Stromal cell of bone marrow (primary cell): Measurements from ENCODE around the gene FNDC3B.

Experiments used
- DNase-seq: peaks from one replicate; pipeline ENCODE4 v3.0.0-alpha.2; 2012; ENCODE audit warnings: low read depth

The FNDC3B gene

GRCh38 chr3:172397716-172398405 is 358.5 kb downstream of the FNDC3B start:
- DNase-seq = no peak

GRCh38 chr3:172398484-172398883 is 359.1 kb downstream of the FNDC3B start:
- no peak for DNase-seq

GRCh38 chr3:172402090-172402489 is 362.7 kb downstream of the FNDC3B start:
- no peak for DNase-seq

GRCh38 chr3:172402892-172403643 is 363.7 kb downstream of the FNDC3B start:
- no peak for DNase-seq

- DNase-seq = no peak
Measured at GRCh38 chr3:172404237-172404962, 365.0 kb downstream of the FNDC3B start.

- DNase-seq = no peak
Measured at GRCh38 chr3:172405914-172406313, 366.5 kb downstream of the FNDC3B start.

GRCh38 chr3:172407872-172408271 is 368.5 kb downstream of the FNDC3B start:
- DNase-seq = no peak

GRCh38 chr3:172410702-172411477 is 371.5 kb downstream of the FNDC3B start:
- no peak for DNase-seq

GRCh38 chr3:172411478-172411947 is 372.1 kb downstream of the FNDC3B start:
- no peak for DNase-seq

GRCh38 chr3:172415323-172415722 is 375.9 kb downstream of the FNDC3B start:
- DNase-seq = no peak

GRCh38 chr3:172437713-172438112 is 398.3 kb downstream of the FNDC3B start:
- no peak for DNase-seq

- DNase-seq = no peak
Measured at GRCh38 chr3:172438186-172438585, 398.8 kb downstream of the FNDC3B start.

GRCh38 chr3:172441581-172441980 is 402.2 kb downstream of the FNDC3B start:
- no peak for DNase-seq

GRCh38 chr3:172442606-172443005 is 403.2 kb downstream of the FNDC3B start:
- no peak for DNase-seq

GRCh38 chr3:172444821-172445220 is 405.4 kb downstream of the FNDC3B start:
- DNase-seq = no peak

GRCh38 chr3:172446198-172446597 is 406.8 kb downstream of the FNDC3B start:
- no peak for DNase-seq

- DNase-seq = no peak
Measured at GRCh38 chr3:172447611-172448579, 408.5 kb downstream of the FNDC3B start, which contains the start of gene GHSR. GHSR (minus strand) TSS chr3:172448456; CDS start chr3:172448413, 43 bp downstream.

- no peak for DNase-seq
Measured at GRCh38 chr3:172448661-172449465, 409.5 kb downstream of the FNDC3B start.

- no peak for DNase-seq
Measured at GRCh38 chr3:172449466-172450149, 410.2 kb downstream of the FNDC3B start.
